ENCODE data around the gene TMEM248.
"Not testable (repeated sequence)": the region's sequence is repeated elsewhere in the genome, so short reads cannot be mapped to it uniquely, and the experiment has no call there.

TMEM248 gene

GRCh38 chr7:66952343-66953043 is 31.5 kb downstream of the TMEM248 start:
- no peak for DNase-seq

DNA sequence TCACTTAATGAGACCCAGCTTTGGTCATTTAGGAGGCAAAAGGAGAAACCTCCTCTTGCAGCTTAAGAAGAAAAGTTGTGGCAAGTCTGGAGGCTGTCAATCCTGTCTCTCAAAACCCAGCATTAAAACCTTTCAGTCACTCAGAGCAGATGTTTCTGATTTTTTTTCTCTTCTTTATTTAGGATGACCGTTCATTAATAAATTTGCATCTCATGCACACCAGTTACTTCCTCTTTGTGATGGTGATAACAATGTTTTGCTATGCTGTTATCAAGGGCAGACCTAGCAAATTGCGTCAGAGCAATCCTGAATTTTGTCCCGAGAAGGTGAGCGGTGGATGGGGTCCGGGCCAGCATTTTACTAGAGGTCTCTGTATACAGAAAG is 32.0 kb downstream of the TMEM248 start:
- no peak for DNase-seq

GRCh38 chr7:66957595-66958290 is 36.7 kb downstream of the TMEM248 start:
- no peak for DNase-seq

- DNase-seq, result no peak
Observed at GRCh38 chr7:66958538-66959350, 37.7 kb downstream of the TMEM248 start.

- no peak for DNase-seq
Observed at GRCh38 chr7:66960192-66960591, 39.2 kb downstream of the TMEM248 start.

DNA sequence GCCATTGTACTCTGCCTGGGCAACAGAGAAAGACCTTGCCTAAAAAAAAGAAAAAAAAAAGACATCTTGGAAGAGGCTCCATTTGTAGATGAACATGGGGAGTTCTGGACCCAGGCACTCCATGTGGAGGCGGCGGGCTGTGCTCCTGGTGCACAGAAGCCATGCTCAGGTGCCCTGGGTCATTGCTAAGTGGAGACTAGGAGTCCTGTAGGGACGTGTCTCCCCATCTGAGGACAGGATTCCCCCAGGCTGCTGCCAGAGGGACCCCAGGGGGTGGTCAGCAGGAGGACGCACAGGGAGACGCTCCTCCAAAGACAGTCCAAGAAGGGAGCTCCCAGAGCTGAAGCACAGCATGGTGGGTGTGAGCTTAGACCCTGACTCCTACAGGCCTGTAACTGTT is 40.1 kb downstream of the TMEM248 start:
- DNase-seq, result no peak

DNA sequence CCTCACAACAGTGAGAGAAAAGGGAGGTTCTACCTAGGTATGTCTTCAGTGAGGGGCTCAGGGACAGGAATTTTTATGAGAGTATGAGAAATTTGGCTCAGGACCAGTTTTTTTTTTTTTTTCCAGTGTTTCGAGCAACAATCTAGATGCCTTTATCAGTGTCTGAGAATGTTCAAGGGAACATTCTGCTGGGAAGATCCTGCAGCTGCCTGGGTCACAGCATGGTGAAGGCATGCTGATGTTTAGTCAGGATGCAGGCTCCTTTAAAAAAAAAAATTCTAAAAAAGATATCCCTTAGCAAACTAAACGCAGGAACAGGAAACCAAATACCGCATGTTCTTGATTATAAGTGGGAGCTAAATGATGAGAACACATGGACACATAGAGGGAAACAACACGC is 43.4 kb downstream of the TMEM248 start:
- no peak for DNase-seq

- DNase-seq, result no peak
Observed at GRCh38 chr7:66967029-66967428, 46.0 kb downstream of the TMEM248 start.

GRCh38 chr7:66969001-66969400 is 48.0 kb downstream of the TMEM248 start:
- not testable (repeated sequence) for DNase-seq

GRCh38 chr7:66970310-66970709 is 49.3 kb downstream of the TMEM248 start:
- DNase-seq, result no peak

DNA sequence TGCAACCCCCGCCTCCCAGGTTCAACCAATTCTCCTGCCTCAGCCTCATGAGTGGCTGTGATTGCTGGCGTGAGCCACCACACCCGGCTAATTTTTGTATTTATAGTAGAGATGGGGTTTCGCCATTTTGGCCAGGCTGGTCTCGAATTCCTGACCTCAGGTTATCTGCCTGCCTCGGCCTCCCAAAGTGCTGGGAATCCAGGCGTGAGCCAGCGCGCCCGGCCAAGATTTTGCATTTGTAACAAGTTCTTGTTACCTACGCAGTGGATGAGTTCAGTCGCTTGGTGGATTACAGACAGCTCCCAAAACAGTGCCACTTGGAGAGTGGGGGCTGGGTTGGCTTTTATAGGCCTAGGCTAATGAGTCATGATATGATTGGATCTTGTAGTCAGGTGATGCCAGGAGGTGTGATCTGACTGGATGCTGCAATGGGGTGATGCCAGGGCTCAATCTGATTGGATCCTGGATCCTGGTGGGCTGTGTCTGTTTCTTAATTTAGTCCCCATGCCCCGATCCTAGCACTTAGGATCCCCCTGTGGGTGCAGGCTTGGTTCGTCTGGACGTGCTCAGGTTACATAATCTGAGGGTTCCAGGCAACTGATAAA is 54.1 kb downstream of the TMEM248 start:
- DNase-seq, result peak; percentile 60

GRCh38 chr7:66978312-66978711 is 57.3 kb downstream of the TMEM248 start:
- DNase-seq, result not testable (repeated sequence)

GRCh38 chr7:66979013-66979412 is 58.0 kb downstream of the TMEM248 start:
- not testable (repeated sequence) for DNase-seq

- DNase-seq, result not testable (repeated sequence)
Observed at GRCh38 chr7:66980336-66980735, 59.3 kb downstream of the TMEM248 start.

GRCh38 chr7:66989552-66989951 is 68.5 kb downstream of the TMEM248 start:
- not testable (repeated sequence) for DNase-seq

DNA sequence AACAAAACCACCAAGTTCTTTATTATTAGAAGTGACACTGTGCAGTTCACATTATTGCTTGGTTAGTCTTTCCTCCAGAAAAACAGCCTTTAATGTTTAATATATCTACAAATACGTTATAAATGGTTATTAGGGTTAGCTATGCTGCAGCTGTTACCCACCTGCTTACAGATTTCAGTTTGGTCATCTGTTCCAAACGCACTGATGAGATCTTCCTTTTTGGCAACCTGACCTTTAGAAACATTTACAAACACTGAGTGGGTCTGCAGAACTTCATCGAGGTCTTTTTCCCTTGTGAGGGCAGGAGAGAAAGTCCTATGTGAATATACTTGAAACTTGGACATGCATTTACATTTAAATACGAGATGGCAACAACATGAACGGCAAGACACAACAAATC is 73.0 kb downstream of the TMEM248 start:
- not testable (repeated sequence) for DNase-seq

- DNase-seq, result peak; percentile 61
Observed at GRCh38 chr7:66994691-66995049, 73.6 kb downstream of the TMEM248 start.

DNA sequence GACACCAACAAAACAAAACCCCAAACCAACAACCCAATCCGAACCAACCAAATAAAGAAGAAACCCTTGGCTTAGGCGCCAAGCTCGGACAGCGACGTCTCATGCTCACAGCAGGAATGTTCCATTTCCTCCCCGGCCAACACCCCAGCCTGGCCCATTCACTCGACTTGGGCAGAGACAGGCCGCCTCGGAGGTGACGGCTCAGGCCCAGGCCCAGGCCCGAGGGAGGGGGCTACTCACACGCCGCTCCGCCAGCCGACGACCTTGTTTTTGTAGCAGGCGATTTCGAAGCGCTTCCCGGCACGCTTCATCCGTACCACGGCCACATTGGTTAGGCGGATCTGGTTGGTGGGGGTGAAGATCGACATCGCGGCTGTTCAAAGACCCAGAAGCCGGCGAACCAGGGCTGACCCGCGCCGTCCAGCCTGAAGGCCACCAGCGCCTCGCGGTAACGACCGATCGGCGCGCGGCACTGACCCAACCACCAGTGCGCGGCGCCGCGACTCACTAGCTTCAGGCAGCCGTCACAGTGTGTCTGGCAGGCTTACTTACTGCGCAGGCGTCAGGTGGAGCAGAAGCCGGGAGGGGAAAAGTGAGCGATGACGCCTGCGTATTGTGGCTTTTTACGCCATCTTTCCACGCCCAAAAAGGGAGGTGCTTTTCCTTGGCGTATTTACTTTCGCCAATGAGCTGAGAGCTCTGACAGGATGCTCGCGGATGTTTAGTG is 74.2 kb downstream of the TMEM248 start, which contains the start of gene SBDS:
Gene SBDS, minus strand, starts transcription at position 537 of the 727 bp plus-strand sequence. Its CDS starts 169 bp downstream, at position 368.
- DNase-seq, result peak; percentile 99

GRCh38 chr7:66996444-66997191 is 75.6 kb downstream of the TMEM248 start, which contains the start of gene TYW1:
TYW1 (plus strand) TSS chr7:66996833; CDS start chr7:66996979, 146 bp downstream.
- peak; percentile 99 for DNase-seq

GRCh38 chr7:67000601-67001258 is 79.7 kb downstream of the TMEM248 start:
- not testable (repeated sequence) for DNase-seq

DNA sequence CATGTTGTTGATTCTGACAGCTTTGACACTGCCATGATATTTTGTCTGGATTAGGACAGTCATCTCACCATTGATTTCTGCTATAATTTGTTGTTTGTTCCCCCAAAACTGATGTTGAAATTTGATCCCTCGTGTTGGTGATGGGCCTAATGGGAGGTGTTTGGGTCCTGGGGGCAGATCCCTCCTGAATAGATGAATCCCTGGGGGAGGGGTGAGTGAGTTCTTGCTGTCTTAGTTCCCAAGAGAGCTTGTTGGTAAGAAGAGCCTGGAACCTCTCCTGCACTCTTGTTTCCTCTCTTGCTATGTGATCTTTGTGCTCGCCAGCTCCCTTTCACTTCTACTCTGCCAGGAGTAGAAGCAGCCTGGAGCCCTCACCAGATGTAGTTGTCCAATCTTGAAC is 83.1 kb downstream of the TMEM248 start:
- DNase-seq, result not testable (repeated sequence)

Data from NCI-H82 (cell line).